ENCODE data around the gene IGSF21.

- TF ChIP-seq STAT6 (CRISPR knock-in tag; conservative IDR thresholded peaks at IDR 0.05; ENCODE audit: low read depth) (no peak), ELF4 (CRISPR knock-in tag; IDR thresholded peaks at IDR 0.05; ENCODE audit: low read depth) (no peak), CREM (CRISPR knock-in tag; IDR thresholded peaks at IDR 0.05) (no peak), SMAD3 (CRISPR knock-in tag; IDR thresholded peaks at IDR 0.05; ENCODE audit: borderline replicate concordance) (no peak), ZNF396 (CRISPR knock-in tag; IDR thresholded peaks at IDR 0.05; ENCODE audit: borderline replicate concordance) (no peak), NR2C2 (CRISPR knock-in tag; IDR thresholded peaks at IDR 0.05) (no peak), TEAD4 (CRISPR knock-in tag; IDR thresholded peaks at IDR 0.05) (no peak), ATF1 (CRISPR knock-in tag; IDR thresholded peaks at IDR 0.05) (no peak), TP53 (CRISPR knock-in tag; IDR thresholded peaks at IDR 0.05) (no peak)
- TF ChIP-seq, protein P1, sequence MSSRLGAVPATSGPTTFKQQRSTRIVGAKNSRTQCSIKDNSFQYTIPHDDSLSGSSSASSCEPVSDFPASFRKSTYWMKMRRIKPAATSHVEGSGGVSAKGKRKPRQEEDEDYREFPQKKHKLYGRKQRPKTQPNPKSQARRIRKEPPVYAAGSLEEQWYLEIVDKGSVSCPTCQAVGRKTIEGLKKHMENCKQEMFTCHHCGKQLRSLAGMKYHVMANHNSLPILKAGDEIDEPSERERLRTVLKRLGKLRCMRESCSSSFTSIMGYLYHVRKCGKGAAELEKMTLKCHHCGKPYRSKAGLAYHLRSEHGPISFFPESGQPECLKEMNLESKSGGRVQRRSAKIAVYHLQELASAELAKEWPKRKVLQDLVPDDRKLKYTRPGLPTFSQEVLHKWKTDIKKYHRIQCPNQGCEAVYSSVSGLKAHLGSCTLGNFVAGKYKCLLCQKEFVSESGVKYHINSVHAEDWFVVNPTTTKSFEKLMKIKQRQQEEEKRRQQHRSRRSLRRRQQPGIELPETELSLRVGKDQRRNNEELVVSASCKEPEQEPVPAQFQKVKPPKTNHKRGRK (CRISPR knock-in tag; IDR thresholded peaks at IDR 0.05; ENCODE audit: borderline replicate concordance) = no peak
- TF ChIP-seq, protein P2, sequence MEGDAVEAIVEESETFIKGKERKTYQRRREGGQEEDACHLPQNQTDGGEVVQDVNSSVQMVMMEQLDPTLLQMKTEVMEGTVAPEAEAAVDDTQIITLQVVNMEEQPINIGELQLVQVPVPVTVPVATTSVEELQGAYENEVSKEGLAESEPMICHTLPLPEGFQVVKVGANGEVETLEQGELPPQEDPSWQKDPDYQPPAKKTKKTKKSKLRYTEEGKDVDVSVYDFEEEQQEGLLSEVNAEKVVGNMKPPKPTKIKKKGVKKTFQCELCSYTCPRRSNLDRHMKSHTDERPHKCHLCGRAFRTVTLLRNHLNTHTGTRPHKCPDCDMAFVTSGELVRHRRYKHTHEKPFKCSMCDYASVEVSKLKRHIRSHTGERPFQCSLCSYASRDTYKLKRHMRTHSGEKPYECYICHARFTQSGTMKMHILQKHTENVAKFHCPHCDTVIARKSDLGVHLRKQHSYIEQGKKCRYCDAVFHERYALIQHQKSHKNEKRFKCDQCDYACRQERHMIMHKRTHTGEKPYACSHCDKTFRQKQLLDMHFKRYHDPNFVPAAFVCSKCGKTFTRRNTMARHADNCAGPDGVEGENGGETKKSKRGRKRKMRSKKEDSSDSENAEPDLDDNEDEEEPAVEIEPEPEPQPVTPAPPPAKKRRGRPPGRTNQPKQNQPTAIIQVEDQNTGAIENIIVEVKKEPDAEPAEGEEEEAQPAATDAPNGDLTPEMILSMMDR (IDR thresholded peaks at IDR 0.05) = no peak
- TF ChIP-seq, protein P3, sequence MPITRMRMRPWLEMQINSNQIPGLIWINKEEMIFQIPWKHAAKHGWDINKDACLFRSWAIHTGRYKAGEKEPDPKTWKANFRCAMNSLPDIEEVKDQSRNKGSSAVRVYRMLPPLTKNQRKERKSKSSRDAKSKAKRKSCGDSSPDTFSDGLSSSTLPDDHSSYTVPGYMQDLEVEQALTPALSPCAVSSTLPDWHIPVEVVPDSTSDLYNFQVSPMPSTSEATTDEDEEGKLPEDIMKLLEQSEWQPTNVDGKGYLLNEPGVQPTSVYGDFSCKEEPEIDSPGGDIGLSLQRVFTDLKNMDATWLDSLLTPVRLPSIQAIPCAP (CRISPR knock-in tag; IDR thresholded peaks at IDR 0.05) = no peak
Observed at GRCh38 chr1:18384059-18384458, 276.5 kb downstream of the IGSF21 start.

All from WTC11 (cell line).